DND-41 (cell line): ENCODE measurements around the gene DNAH14.

Experiments used
- ATAC-seq: fragments of 200-7000 bp; cut with Tn5 transposase; 3 replicates; pipeline ENCODE4 v1.9.1; 2021; ENCODE audit warnings: low read depth; ENCODE audit not compliant: insufficient read depth
- DNase-seq: peaks from one replicate; pipeline ENCODE4 v3.0.0-alpha.2; 2020
- H2AFZ ChIP-seq: 2 replicates; pipeline ENCODE4 v1.6.0; 2012; ENCODE audit warnings: low read depth, low read length
- H3K27ac ChIP-seq: 2 replicates; pipeline ENCODE4 v1.5.1; 2012; ENCODE audit warnings: low read length, inconsistent platforms
- H3K27me3 ChIP-seq: fragments of 200-600 bp; sonication (generic); 2 replicates; pipeline ENCODE4 v1.6.0; 2012; ENCODE audit warnings: low read length, mild to moderate bottlenecking, inconsistent platforms; ENCODE audit not compliant: insufficient read depth, poor library complexity
- H3K36me3 ChIP-seq: 2 replicates; pipeline ENCODE4 v1.5.1; 2012; ENCODE audit warnings: low read length, inconsistent platforms; ENCODE audit not compliant: insufficient read depth
- H3K4me1 ChIP-seq: 2 replicates; pipeline ENCODE4 v1.5.1; 2012; ENCODE audit warnings: mild to moderate bottlenecking, low read length; ENCODE audit not compliant: insufficient read depth
- H3K4me2 ChIP-seq: 2 replicates; pipeline ENCODE4 v1.6.0; 2012; ENCODE audit warnings: mild to moderate bottlenecking, moderate library complexity, low read length, inconsistent platforms; ENCODE audit not compliant: insufficient read depth
- H3K4me3 ChIP-seq, 2 experiments: fragments of 200-600 bp in 1 of 2; shearing (Covaris generic) in 1 of 2; 2 replicates each; pipeline ENCODE4 v1.5.1; 2012 to 2016; ENCODE audit warnings: inconsistent platforms in 2 of 2, low read length in 2 of 2, mild to moderate bottlenecking in 2 of 2, low read depth in 1 of 2, moderate library complexity in 1 of 2
- H3K79me2 ChIP-seq: 2 replicates; pipeline ENCODE4 v1.6.0; 2012; ENCODE audit warnings: low read length, inconsistent platforms; ENCODE audit not compliant: insufficient read depth
- H3K9ac ChIP-seq: 2 replicates; pipeline ENCODE4 v1.6.0; 2012; ENCODE audit warnings: low read depth, mild to moderate bottlenecking, inconsistent platforms, low read length, moderate library complexity
- H3K9me3 ChIP-seq: 2 replicates; pipeline ENCODE4 v1.5.1; 2012; ENCODE audit warnings: low read length, moderate library complexity, mild to moderate bottlenecking, inconsistent platforms; ENCODE audit not compliant: insufficient read depth, severe bottlenecking
- H4K20me1 ChIP-seq: 2 replicates; pipeline ENCODE4 v1.6.0; 2012; ENCODE audit warnings: low read length; ENCODE audit not compliant: insufficient read depth
- EZH2 ChIP-seq: IDR thresholded peaks from 3 replicates; pipeline ENCODE4 v1.6.1; 2012; ENCODE audit warnings: borderline replicate concordance, low read depth, mild to moderate bottlenecking, moderate library complexity, low read length, inconsistent platforms; ENCODE audit not compliant: severe bottlenecking
- TF ChIP-seq, protein P1 (sequence below): IDR thresholded peaks from 2 replicates; pipeline ENCODE4 v1.5.1; 2012; ENCODE audit warnings: borderline replicate concordance, low read length, moderate library complexity, mild to moderate bottlenecking; ENCODE audit not compliant: poor library complexity, severe bottlenecking; ENCODE audit errors: extremely low read depth

Gene DNAH14

DNA sequence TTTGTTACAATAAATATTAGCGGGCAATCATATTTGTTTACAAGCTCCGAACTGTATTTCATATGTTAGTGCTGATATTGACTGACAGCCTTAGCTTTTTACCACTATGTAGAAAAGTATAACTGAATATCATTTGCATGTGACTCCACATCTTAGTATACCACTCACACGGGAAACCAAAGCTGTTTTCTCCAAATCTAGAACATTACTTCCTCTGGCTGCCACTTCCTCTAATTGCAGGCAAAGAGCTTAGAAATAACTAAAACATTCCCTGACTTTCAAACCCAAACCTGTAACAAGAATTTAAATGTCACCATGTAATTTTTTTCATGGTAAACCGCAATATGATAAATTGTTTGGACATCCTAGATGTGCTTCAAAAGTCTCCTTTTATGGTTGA lies 323.7 kb downstream of the DNAH14 start:
- Histone ChIP-seq H3K36me3 (no peaks in the 10 kb centered on the region), H2AFZ (no peak overlapping the region), H3K27me3 (no peaks in the 10 kb centered on the region), H3K9me3 (no peaks in the 10 kb centered on the region), H4K20me1 (no peaks in the 10 kb centered on the region), H3K9ac (no peak overlapping the region), H3K4me3 (no peak overlapping the region), H3K4me1 (no peaks in the 10 kb centered on the region), H3K79me2 (no peaks in the 10 kb centered on the region), H3K27ac (no peak overlapping the region), H3K4me2 (no peak overlapping the region)
- ATAC-seq: no peak
- no peak for TF ChIP-seq EZH2
- TF ChIP-seq, protein P1, sequence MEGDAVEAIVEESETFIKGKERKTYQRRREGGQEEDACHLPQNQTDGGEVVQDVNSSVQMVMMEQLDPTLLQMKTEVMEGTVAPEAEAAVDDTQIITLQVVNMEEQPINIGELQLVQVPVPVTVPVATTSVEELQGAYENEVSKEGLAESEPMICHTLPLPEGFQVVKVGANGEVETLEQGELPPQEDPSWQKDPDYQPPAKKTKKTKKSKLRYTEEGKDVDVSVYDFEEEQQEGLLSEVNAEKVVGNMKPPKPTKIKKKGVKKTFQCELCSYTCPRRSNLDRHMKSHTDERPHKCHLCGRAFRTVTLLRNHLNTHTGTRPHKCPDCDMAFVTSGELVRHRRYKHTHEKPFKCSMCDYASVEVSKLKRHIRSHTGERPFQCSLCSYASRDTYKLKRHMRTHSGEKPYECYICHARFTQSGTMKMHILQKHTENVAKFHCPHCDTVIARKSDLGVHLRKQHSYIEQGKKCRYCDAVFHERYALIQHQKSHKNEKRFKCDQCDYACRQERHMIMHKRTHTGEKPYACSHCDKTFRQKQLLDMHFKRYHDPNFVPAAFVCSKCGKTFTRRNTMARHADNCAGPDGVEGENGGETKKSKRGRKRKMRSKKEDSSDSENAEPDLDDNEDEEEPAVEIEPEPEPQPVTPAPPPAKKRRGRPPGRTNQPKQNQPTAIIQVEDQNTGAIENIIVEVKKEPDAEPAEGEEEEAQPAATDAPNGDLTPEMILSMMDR: no peak
- no peak for DNase-seq

DNA sequence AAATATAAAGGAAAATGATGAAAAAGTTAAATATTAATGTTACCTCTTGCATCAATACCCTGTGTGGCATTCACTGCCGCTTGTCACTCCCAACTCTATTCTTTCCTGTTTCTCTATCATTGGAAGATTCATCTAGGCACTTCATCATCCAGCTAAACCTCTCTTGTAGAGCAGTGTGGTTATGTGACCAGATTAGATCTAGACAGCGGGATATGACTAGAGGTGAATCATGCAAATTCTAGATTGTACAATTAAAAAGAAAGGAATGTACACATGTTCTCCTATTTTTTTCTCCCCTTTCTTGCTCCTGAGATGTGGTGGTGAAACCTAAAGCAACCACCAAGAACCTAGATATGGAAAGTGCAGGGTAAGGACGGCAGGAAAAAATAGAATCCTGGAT lies 324.3 kb downstream of the DNAH14 start:
- H2AFZ ChIP-seq: no peak overlapping the region
- H3K4me1 ChIP-seq: no peaks in the 10 kb centered on the region
- H3K27ac ChIP-seq: no peak overlapping the region
- no peaks in the 10 kb centered on the region for H4K20me1 ChIP-seq
- H3K27me3 ChIP-seq: no peaks in the 10 kb centered on the region
- no peaks in the 10 kb centered on the region for H3K36me3 ChIP-seq
- DNase-seq (no peak), ATAC-seq (no peak)
- TF ChIP-seq, protein P1: no peak
- TF ChIP-seq EZH2: no peak
- no peak overlapping the region for H3K4me2 ChIP-seq
- no peaks in the 10 kb centered on the region for H3K9me3 ChIP-seq
- H3K4me3 ChIP-seq: no peak overlapping the region
- H3K79me2 ChIP-seq: no peaks in the 10 kb centered on the region
- no peak overlapping the region for H3K9ac ChIP-seq

DNA sequence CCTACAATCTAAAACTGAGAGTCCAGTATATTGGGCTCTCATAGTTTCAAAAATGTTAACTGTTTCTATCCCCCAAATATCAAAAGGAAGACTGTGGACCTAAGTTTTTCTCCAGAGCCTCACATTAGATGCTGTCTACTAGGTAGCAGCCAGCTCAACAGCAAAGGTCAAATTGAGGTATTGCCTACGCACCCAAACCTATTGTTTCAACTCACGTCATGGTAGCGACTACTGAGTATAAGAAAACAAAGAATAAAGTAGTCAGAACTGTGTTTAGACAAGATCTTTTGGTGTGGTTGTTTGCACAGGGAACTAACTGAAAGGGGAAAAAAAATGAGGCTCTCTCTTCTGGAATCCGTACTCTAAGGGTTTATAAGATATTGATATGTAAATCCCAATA lies 325.2 kb downstream of the DNAH14 start:
- DNase-seq (no peak), ATAC-seq (no peak)
- no peak overlapping the region for H3K9ac ChIP-seq
- TF ChIP-seq, protein P1: no peak
- TF ChIP-seq EZH2: no peak
- H3K27me3 ChIP-seq: no peaks in the 10 kb centered on the region
- H3K4me2 ChIP-seq: no peak overlapping the region
- no peak overlapping the region for H2AFZ ChIP-seq
- no peaks in the 10 kb centered on the region for H3K79me2 ChIP-seq
- H3K4me1 ChIP-seq: no peaks in the 10 kb centered on the region
- no peaks in the 10 kb centered on the region for H3K36me3 ChIP-seq
- no peak overlapping the region for H3K27ac ChIP-seq
- H3K4me3 ChIP-seq: no peak overlapping the region
- H3K9me3 ChIP-seq: no peaks in the 10 kb centered on the region
- H4K20me1 ChIP-seq: no peaks in the 10 kb centered on the region

DNA sequence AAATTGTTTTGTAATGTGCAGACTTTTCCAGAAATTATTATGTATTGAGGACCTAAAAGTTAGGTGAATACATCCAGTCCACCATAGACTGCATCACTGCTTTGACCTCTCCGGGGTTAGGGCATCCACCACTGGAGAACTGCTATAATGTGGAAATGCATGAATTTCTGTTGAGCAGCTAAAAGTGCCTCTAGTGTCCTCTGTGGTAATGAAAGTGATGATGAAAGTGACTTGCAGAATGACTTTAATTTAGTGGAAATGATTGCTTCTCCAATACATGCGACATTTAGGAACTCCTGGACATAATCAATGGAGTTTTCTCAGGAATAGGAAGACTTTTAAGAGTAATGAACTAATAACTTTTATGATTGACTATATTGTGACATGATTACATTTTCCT lies 327.6 kb downstream of the DNAH14 start:
- Histone ChIP-seq H3K4me1 (no peaks in the 10 kb centered on the region), H3K9ac (no peak overlapping the region), H3K79me2 (no peaks in the 10 kb centered on the region), H2AFZ (no peak overlapping the region), H3K9me3 (no peaks in the 10 kb centered on the region), H3K4me3 (no peak overlapping the region), H3K36me3 (no peaks in the 10 kb centered on the region), H3K27me3 (no peaks in the 10 kb centered on the region), H3K4me2 (no peak overlapping the region), H3K27ac (no peak overlapping the region), H4K20me1 (no peaks in the 10 kb centered on the region)
- no peak for TF ChIP-seq EZH2
- TF ChIP-seq, protein P1: no peak
- DNase-seq (no peak), ATAC-seq (no peak)
